ENCODE data around the gene UNC79.

Gene UNC79

DNA sequence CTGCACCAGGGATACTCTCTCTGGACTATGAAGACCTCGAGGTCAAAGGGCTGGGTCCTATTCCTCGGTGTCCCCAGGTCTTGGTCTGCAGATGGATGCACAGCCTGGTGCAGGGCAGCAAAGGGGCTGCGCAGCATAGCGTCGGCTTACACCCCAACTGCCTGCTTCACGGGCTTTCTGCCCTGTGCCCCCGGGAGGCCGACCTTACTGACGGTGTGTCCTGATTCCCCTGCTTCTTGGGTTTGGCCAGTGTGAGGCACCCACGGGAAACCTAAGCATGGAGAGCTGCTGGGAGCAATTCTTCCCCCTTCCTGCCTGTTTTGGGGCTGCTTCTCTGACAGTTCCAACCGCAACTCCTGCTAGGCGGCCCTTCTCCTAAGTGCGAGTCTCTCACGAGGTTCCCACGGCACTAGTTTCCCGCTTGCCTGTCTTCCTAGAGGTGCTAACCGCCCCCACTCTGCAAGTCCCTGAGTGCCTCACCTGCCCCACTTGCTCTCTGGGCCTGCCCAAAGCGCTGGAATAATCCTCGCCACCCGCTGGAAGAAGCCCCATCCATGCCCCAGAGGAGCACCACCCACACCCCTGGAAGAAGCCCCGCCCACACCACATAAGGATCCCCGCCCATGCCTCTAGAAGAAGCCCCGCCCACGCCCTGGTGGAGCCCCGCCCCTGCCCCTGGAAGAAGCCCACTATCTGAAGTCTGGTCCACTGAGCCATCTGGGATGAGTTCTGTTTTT lies 303.5 kb downstream of the UNC79 start:
- TF ChIP-seq, protein P1, sequence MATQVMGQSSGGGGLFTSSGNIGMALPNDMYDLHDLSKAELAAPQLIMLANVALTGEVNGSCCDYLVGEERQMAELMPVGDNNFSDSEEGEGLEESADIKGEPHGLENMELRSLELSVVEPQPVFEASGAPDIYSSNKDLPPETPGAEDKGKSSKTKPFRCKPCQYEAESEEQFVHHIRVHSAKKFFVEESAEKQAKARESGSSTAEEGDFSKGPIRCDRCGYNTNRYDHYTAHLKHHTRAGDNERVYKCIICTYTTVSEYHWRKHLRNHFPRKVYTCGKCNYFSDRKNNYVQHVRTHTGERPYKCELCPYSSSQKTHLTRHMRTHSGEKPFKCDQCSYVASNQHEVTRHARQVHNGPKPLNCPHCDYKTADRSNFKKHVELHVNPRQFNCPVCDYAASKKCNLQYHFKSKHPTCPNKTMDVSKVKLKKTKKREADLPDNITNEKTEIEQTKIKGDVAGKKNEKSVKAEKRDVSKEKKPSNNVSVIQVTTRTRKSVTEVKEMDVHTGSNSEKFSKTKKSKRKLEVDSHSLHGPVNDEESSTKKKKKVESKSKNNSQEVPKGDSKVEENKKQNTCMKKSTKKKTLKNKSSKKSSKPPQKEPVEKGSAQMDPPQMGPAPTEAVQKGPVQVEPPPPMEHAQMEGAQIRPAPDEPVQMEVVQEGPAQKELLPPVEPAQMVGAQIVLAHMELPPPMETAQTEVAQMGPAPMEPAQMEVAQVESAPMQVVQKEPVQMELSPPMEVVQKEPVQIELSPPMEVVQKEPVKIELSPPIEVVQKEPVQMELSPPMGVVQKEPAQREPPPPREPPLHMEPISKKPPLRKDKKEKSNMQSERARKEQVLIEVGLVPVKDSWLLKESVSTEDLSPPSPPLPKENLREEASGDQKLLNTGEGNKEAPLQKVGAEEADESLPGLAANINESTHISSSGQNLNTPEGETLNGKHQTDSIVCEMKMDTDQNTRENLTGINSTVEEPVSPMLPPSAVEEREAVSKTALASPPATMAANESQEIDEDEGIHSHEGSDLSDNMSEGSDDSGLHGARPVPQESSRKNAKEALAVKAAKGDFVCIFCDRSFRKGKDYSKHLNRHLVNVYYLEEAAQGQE (IDR thresholded peaks at IDR 0.05; ENCODE audit: insufficient read depth in 1 of 2, low read depth in 2 of 2, low read length in 2 of 2), result no peak
- TF ChIP-seq POLR2AphosphoS5 (IDR thresholded peaks at IDR 0.05; ENCODE audit: low read depth, low read length) (no peak), FOXP2 (optimal IDR thresholded peaks at IDR 0.05; ENCODE audit: borderline replicate concordance, extremely low read depth, extremely low read length, insufficient read depth) (no peak), SIN3A (IDR thresholded peaks at IDR 0.05; ENCODE audit: borderline replicate concordance, insufficient read depth, low read length) (no peak), TAF1 (IDR thresholded peaks at IDR 0.05; ENCODE audit: borderline replicate concordance, insufficient read depth, low read length) (no peak)

DNA sequence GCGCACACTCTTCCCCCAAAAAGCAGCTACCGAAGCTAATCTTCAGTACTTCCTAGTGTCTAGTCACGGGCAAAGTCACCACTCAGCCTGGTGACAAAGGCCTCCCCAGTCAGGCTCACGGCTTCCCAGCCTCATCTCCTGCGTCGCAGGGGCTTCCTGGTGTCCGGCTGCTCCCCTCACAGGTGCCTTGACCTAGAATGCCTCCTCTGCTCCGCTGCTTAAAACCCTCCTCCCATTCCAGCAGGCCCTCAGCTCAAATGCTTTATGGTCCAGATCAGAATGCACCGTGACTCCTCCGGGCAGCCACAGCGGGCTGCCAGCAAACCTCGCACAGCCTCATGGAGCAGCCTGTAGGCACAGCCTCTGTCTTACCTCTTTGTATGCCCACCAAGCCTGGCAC lies 304.5 kb downstream of the UNC79 start:
- TF ChIP-seq FOXP2 (optimal IDR thresholded peaks at IDR 0.05; ENCODE audit: borderline replicate concordance, extremely low read depth, extremely low read length, insufficient read depth) (no peak), TAF1 (IDR thresholded peaks at IDR 0.05; ENCODE audit: borderline replicate concordance, insufficient read depth, low read length) (no peak), POLR2AphosphoS5 (IDR thresholded peaks at IDR 0.05; ENCODE audit: low read depth, low read length) (no peak), SIN3A (IDR thresholded peaks at IDR 0.05; ENCODE audit: borderline replicate concordance, insufficient read depth, low read length) (no peak)
- TF ChIP-seq, protein P1 (IDR thresholded peaks at IDR 0.05; ENCODE audit: insufficient read depth in 1 of 2, low read depth in 2 of 2, low read length in 2 of 2), result no peak

DNA sequence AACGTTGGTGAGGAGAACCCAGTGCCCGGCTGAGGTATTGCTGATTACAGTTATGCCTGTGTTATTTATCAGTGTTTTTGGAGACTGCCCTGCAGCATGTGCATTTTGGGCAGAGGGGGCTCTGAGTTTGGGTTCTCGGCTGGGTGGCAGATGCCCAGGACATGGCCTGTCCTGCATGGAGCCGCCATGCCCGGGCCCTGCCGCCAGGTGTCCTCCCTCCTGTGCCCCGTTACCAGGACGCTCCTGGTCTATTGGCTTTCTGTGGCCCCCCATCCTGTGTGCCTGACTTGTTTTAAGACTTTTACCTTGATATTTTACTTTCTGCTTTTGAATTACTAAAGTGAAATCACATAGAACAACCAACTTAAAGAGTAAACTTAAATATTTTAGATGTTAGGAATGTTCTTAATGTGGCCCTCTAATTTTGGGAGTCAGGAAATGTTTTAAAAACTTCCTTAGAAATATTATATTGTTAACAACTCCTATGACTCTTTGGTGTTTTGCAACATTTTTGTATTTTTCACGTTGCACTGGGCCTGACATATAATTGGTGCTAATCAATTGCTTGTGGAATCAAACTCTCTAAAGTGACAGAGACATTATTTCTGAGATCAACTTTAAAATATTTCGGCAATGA lies 305.8 kb downstream of the UNC79 start:
- no peak for TF ChIP-seq POLR2AphosphoS5 (IDR thresholded peaks at IDR 0.05; ENCODE audit: low read depth, low read length)
- no peak for TF ChIP-seq FOXP2 (optimal IDR thresholded peaks at IDR 0.05; ENCODE audit: borderline replicate concordance, extremely low read depth, extremely low read length, insufficient read depth)
- no peak for TF ChIP-seq SIN3A (IDR thresholded peaks at IDR 0.05; ENCODE audit: borderline replicate concordance, insufficient read depth, low read length)
- no peak for TF ChIP-seq TAF1 (IDR thresholded peaks at IDR 0.05; ENCODE audit: borderline replicate concordance, insufficient read depth, low read length)
- TF ChIP-seq, protein P1 (IDR thresholded peaks at IDR 0.05; ENCODE audit: insufficient read depth in 1 of 2, low read depth in 2 of 2, low read length in 2 of 2), result no peak

DNA sequence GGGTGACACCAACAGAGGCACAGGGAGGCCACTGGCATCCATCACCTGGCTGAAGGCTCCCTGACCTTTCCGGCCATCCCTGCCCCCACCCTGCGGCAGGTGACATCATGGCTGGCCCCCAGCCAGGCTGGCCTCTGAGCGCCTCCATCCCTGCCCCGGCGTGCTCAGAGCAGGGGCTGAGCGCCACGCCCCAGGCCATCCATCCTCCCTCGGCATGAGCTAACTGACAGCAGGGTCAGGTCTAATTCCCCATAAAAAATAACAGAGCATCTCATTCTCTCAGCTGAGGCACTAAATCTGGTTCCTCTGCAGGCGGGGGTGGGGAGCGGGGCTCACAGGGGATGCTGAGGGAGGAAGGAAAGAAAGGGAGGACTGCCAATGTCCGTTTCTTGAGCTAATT lies 306.9 kb downstream of the UNC79 start:
- TF ChIP-seq TAF1 (IDR thresholded peaks at IDR 0.05; ENCODE audit: borderline replicate concordance, insufficient read depth, low read length) (no peak), POLR2AphosphoS5 (IDR thresholded peaks at IDR 0.05; ENCODE audit: low read depth, low read length) (no peak)

DNA sequence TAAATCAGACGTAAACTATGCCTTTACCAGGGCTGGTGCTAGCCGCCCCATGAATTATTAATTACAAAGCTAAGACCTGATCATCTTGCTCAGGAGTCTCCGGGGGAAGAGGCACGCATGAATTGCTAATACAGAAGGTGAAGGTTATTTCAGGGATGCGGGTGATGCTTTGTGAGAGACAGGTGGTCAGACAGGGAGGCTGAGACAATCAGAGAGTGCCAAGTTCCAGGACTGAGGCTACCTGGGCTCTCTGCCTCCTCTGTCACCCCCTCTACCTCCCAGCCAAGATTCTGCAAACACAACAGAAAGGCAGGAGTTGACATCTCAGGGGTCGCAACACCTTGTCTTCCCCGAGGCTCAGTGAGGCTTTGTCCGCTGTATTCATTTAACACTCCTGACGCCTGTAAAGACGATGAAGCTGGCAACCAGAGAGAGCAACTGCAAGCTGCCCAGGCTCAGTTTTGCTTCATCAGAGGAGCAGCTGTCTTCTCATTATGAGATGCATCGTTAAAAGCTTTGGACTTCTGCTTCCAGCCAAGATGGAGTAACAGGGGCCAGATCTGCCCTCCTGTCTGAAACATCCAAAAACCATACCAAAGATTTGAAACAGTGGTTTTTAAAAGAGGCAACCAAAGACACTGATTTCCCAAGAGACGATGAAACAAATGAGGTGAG lies 311.0 kb downstream of the UNC79 start:
- TF ChIP-seq FOXP2 (optimal IDR thresholded peaks at IDR 0.05; ENCODE audit: borderline replicate concordance, extremely low read depth, extremely low read length, insufficient read depth) (no peak), POLR2AphosphoS5 (IDR thresholded peaks at IDR 0.05; ENCODE audit: low read depth, low read length) (no peak), TAF1 (IDR thresholded peaks at IDR 0.05; ENCODE audit: borderline replicate concordance, insufficient read depth, low read length) (no peak)

Data from PFSK-1 (cell line).